ENCODE measurements around the gene RPH3AL.

Gene RPH3AL, protein sequence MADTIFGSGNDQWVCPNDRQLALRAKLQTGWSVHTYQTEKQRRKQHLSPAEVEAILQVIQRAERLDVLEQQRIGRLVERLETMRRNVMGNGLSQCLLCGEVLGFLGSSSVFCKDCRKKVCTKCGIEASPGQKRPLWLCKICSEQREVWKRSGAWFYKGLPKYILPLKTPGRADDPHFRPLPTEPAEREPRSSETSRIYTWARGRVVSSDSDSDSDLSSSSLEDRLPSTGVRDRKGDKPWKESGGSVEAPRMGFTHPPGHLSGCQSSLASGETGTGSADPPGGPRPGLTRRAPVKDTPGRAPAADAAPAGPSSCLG

DNA sequence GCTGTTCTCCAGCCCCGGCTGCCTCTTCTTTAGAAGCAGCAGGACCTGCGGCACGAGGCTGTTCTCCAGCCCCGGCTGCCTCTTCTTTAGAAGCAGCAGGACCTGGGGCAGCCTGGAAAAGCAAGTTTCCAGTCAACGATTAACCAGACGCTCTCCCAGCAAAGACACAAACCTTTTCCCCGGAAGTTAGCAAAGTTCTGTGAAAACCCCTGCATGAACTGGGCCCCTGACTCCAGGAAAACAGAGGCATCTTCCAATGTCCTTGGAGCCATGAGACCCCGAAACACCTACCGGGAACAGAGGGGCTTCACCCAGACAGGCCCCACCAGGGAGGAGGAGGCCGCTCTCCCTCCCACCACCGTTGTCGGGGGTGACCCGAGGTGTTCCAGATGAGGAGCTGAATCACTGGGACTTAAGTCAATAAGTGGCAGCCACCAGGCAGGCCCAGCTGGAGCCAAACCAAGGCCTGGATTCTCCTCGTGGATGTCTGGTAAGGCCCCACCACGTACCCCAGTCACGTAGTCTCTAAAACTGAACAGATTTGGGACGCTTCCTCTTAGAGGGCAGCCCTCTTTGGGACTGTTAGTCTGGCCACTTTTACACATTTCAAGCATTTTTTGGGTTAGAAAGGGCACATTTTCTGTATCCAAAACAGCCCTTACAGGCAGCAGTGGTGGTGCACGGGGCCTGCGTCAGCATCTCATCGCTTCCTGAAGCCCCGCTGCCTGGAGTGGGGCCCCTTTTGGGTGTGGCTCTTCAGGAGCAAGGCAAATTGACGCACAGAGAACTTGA, at the start of gene RPH3AL:
Gene RPH3AL (minus strand): TSS at position 387 of the 792 bp plus-strand sequence. CDS start 25,264 bp downstream, outside the sequence.
- no peak for DNase-seq (ENCODE audit: low read depth)

- no peak for DNase-seq (ENCODE audit: low read depth)
These were observed 47.6 kb upstream of the RPH3AL start for GRCh38 chr17:400257-400656.

DNA sequence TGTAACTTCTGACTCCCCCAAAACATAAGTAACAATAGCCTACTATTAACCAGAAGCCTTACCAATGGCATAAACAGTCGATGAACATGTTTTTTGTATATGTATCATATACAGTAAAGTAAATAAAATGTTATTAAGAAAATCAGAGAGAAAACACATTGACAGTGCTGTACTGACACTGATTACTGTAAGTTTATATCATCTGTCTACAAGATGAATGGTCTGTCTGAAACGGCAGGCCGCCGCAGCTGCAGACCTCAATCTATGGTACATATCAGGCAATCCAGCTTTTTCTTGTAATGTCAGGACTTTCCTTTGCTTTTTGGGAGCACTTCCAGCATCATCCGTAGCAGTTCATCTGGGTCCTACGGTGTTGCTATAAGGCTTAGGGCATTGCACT, 44.2 kb upstream of the RPH3AL start:
- DNase-seq (ENCODE audit: low read depth), result no peak

GRCh38 chr17:395974-396373, 43.4 kb upstream of the RPH3AL start:
- no peak for DNase-seq (ENCODE audit: low read depth)

- no peak for DNase-seq (ENCODE audit: low read depth)
These were observed 42.6 kb upstream of the RPH3AL start for GRCh38 chr17:395179-395578.

DNA sequence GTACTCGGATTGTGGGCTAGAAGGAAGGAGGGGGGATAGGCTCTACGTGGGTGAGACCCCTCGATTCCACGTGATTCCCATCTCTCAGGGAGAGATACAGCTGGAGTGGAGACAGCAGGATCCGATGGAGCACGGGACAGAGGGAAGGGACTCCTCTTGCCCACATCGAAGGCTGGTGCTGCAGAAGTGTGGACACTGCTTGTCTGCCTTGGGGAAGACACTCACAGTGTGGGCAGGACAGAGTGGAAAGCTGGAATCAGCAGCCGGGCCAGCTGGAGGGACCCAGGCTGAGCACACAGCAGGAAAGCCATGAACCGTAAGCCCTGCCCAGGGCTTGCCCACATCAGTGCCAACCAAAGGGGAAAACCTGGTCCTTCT, 42.1 kb upstream of the RPH3AL start:
- DNase-seq (ENCODE audit: low read depth), result no peak

GRCh38 chr17:393806-394717, 41.5 kb upstream of the RPH3AL start:
- DNase-seq (ENCODE audit: low read depth), result no peak

DNA sequence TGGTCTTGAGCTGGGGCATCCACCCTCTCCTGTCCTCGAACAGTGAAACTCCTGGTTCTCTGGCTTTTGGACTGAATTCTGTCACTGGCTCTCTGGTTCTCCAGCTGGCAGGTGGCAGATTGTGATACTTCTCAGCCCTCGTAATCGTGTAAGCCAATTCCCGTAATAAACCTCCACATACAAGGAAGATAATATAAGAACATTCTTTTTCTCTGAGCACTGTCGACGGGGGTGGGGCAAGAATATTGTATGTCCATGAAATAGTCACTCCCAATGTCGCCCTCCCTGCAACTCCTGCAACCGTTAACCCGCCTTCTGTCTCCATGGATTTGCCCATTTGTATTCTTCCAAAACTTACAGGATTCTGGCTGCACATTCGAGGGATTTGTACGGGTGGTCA, 39.2 kb upstream of the RPH3AL start:
- no peak for DNase-seq (ENCODE audit: low read depth)

DNA sequence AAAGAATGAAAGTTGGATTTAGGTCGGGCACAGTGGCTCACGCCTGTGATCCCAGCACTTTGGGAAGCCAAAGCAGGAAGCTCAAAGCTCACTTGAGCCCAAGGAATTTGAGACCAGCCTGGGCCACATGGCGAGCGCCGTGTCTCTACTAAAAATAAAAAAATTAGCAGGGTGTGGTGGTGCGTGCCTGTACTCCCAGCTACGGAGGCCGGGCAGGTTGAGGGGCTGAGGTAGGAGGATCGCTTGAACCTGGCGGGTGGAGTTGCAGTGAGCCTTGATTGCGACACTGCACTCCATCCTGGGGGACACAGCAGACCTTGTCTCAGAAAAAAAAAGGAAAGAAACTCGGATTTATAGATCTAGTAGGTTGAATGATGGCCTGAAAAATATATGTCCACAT, 37.4 kb upstream of the RPH3AL start:
- DNase-seq (ENCODE audit: low read depth), result no peak

GRCh38 chr17:388087-388486, 35.5 kb upstream of the RPH3AL start:
- DNase-seq (ENCODE audit: low read depth), result no peak

GRCh38 chr17:386141-386876, 33.7 kb upstream of the RPH3AL start:
- DNase-seq (ENCODE audit: low read depth), result peak; percentile 60

- DNase-seq (ENCODE audit: low read depth), result no peak
These were observed 33.2 kb upstream of the RPH3AL start for GRCh38 chr17:385836-386140.

GRCh38 chr17:385178-385835, 32.7 kb upstream of the RPH3AL start:
- DNase-seq (ENCODE audit: low read depth), result no peak

DNA sequence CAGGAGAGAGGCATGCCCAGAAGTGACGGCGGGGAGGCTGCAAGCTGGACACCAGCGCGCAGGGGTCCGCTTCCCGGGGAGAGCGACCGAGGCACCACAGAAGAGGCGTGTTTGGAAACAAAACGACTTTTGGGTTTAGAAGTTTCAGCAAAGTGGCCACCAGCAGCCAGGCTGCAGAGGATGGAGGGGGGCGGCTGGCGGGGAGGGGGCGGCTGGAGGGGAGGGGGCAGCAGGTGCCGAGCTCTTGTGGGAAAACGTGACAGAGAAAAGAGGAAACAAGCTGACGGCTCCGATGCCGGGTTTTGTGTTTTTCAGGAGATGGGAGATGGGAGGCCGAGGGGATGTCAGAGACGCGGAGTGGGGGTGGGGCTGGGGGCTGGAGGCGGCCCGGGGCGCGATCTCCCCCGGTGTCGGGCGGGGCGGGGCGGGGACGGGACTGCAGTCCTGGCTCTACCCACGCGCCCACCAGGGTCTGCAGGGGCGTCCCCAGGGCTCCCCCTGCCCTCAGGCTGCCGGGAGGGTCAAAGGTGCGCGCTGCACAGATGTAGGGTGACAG, 32.1 kb upstream of the RPH3AL start:
- no peak for DNase-seq (ENCODE audit: low read depth)

- no peak for DNase-seq (ENCODE audit: low read depth)
These were observed 31.4 kb upstream of the RPH3AL start for GRCh38 chr17:383771-384621.

GRCh38 chr17:382644-383533, 30.3 kb upstream of the RPH3AL start:
- no peak for DNase-seq (ENCODE audit: low read depth)

- DNase-seq (ENCODE audit: low read depth), result no peak
These were observed 29.5 kb upstream of the RPH3AL start for GRCh38 chr17:381941-382643.

- no peak for DNase-seq (ENCODE audit: low read depth)
These were observed 28.9 kb upstream of the RPH3AL start for GRCh38 chr17:381516-381915.
